NT2/D1 (cell line): ENCODE data around the gene C14orf93.
"Not testable (repeated sequence)": the region's sequence is repeated elsewhere in the genome, so short reads cannot be mapped to it uniquely, and the experiment has no call there.

Experiments used
- DNase-seq: peaks from one replicate; pipeline ENCODE4 v3.0.0-alpha.2; 2011; ENCODE audit warnings: low read depth, low spot score
- H3K27me3 ChIP-seq: 2 replicates; pipeline ENCODE4 v1.6.0; 2011; ENCODE audit warnings: mild to moderate bottlenecking; ENCODE audit not compliant: insufficient read length, insufficient read depth
- H3K36me3 ChIP-seq: 2 replicates; pipeline ENCODE4 v1.6.1; 2011; ENCODE audit warnings: mild to moderate bottlenecking, low read length, mixed read lengths; ENCODE audit not compliant: insufficient read depth, insufficient read length
- H3K4me1 ChIP-seq: 2 replicates; pipeline ENCODE4 v1.5.1; 2011; ENCODE audit not compliant: insufficient read depth, insufficient read length
- H3K4me3 ChIP-seq: 2 replicates; pipeline ENCODE4 v1.5.1; 2011; ENCODE audit warnings: low read depth; ENCODE audit not compliant: insufficient read length
- H3K9ac ChIP-seq: 2 replicates; pipeline ENCODE4 v1.6.0; 2011; ENCODE audit warnings: low read depth; ENCODE audit not compliant: insufficient read length
- H3K9me3 ChIP-seq: 2 replicates; pipeline ENCODE4 v1.5.1; 2011; ENCODE audit warnings: mild to moderate bottlenecking, low read length; ENCODE audit not compliant: insufficient read depth
- SUZ12 ChIP-seq: IDR thresholded peaks from 2 replicates; pipeline ENCODE4 v1.6.1; 2011; ENCODE audit not compliant: insufficient read length, insufficient read depth; ENCODE audit errors: extremely low read depth
- YY1 ChIP-seq: IDR thresholded peaks from 2 replicates; pipeline ENCODE4 v1.6.1; 2011; ENCODE audit not compliant: insufficient read length, insufficient read depth
- ZNF274 ChIP-seq: IDR thresholded peaks from 2 replicates; pipeline ENCODE4 v1.6.1; 2011; ENCODE audit warnings: mild to moderate bottlenecking, low read depth, low read length

C14orf93 gene

DNA sequence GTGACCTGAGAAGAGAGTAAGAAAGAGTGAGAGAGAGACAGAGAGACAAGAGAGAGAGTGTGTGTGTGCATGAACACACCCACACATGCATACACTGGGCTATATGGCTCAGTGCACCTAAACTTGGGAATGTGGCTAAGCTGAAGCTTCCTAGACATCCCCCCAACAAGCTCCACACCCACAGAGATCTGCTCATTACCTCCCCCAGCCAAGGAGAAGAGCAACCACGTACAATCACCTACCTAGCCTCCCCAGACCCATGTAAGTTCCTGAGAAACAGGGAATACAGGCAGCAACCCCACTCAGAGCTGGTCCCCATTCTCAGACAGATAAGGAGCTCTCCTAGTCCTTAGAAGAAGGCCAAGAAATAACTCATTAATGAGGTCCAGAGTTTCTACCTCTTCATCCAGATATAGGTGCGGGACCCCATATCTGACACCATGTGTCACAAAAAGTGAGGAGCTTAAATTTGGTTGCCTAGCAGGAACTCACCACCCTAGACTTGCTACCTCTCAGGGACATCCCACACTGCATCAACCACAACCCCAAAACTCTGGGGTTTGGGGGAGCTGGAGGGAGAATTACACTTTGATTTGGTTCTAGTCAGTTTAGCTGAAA, 37.5 kb downstream of the C14orf93 start:
- Histone ChIP-seq H3K36me3 (peaks cover 8% of the 10 kb centered on the region), H3K27me3 (no peaks in the 10 kb centered on the region), H3K4me1 (peaks cover 17% of the 10 kb centered on the region), H3K9me3 (0 out of 2 replicates have a peak, but pooled peaks cover 3% of the 10 kb centered on the region), H3K9ac (peak overlapping the region; percentile 32), H3K4me3 (no peak overlapping the region)
- no peak for DNase-seq
- TF ChIP-seq YY1 = no peak

- H3K9ac ChIP-seq = no peak overlapping the region
- no peaks in the 10 kb centered on the region for H3K27me3 ChIP-seq
- no peak for TF ChIP-seq ZNF274
- no peak for TF ChIP-seq YY1
- no peak for TF ChIP-seq SUZ12
- H3K4me1 ChIP-seq = peaks cover 12% of the 10 kb centered on the region
- H3K4me3 ChIP-seq = no peak overlapping the region
- H3K36me3 ChIP-seq = peaks cover 8% of the 10 kb centered on the region
- 0 out of 2 replicates have a peak, but pooled peaks cover 3% of the 10 kb centered on the region for H3K9me3 ChIP-seq
- DNase-seq = no peak
Measured at GRCh38 chr14:22971152-22971551, 38.8 kb downstream of the C14orf93 start.

GRCh38 chr14:22966783-22967269, 43.1 kb downstream of the C14orf93 start:
- no peak overlapping the region for H3K4me3 ChIP-seq
- TF ChIP-seq ZNF274 = no peak
- no peak for TF ChIP-seq SUZ12
- no peak for TF ChIP-seq YY1
- no peaks in the 10 kb centered on the region for H3K9me3 ChIP-seq
- no peaks in the 10 kb centered on the region for H3K4me1 ChIP-seq
- H3K27me3 ChIP-seq = no peaks in the 10 kb centered on the region
- no peak for DNase-seq
- H3K9ac ChIP-seq = no peak overlapping the region
- H3K36me3 ChIP-seq = no peaks in the 10 kb centered on the region

DNA sequence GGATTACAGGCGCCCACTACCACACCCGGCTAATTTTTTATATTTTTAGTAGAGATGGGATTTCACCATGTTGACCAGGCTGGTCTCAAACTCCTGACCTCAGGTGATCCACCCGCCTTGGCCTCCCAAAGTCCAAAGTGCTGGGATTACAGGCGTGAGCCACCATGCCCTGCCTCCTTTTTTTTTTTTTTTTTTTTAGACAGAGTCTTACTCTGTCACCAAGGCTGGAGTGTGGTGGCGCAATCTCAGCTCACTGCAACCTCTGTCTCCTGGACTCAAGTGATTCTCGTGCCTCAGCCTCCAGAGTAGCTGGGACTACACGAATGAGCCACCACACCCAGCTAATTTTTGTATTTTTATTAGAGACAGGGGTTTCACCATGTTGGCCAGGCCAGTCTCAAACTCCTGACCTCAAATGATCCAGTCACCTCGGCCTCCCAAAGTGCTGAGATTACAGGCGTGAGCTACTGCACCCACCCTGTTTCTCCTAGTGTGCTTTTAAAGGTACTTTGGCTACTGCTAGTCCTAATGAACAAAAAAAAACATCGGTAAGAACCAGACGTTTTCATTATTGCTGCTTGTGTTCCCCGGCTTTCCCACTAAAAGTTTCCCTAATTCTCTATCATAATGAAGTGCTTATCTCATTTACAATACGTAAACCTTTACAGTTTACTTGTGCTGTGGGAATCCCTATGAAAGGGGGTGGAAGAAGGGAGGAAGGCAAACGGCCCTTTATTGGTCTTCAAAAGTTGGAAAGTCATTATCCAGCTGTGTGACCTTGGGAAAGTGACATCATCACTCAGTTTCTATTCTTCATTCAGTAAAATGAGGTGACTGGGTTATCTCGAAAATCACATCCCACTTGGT, 43.8 kb downstream of the C14orf93 start:
- H3K9ac ChIP-seq = not testable (repeated sequence)

GRCh38 chr14:22962061-22962676, 47.8 kb downstream of the C14orf93 start:
- no peaks in the 10 kb centered on the region for H3K36me3 ChIP-seq
- no peak for DNase-seq
- no peaks in the 10 kb centered on the region for H3K4me1 ChIP-seq
- H3K9ac ChIP-seq = no peak overlapping the region
- H3K4me3 ChIP-seq = no peak overlapping the region
- no peaks in the 10 kb centered on the region for H3K9me3 ChIP-seq
- no peaks in the 10 kb centered on the region for H3K27me3 ChIP-seq
- no peak for TF ChIP-seq SUZ12
- TF ChIP-seq YY1 = no peak
- no peak for TF ChIP-seq ZNF274

More for the DNA sequence above, 43.8 kb downstream of the C14orf93 start:
- not testable (repeated sequence) for H3K9me3 ChIP-seq, H3K4me1 ChIP-seq, H3K27me3 ChIP-seq, H3K36me3 ChIP-seq, H3K4me3 ChIP-seq, DNase-seq

GRCh38 chr14:22955702-22956569, 54.0 kb downstream of the C14orf93 start:
- Histone ChIP-seq H3K4me1 (peaks cover 3% of the 10 kb centered on the region), H3K4me3 (peak overlapping the region; percentile 61), H3K9me3 (no peaks in the 10 kb centered on the region), H3K27me3 (no peaks in the 10 kb centered on the region), H3K36me3 (peaks cover 19% of the 10 kb centered on the region), H3K9ac (peak overlapping the region; percentile 77)
- DNase-seq = no peak
- no peak for TF ChIP-seq YY1
- no peak for TF ChIP-seq ZNF274
- no peak for TF ChIP-seq SUZ12
